Activated CD8-positive, alpha-beta memory T cell treated with anti-CD3 and anti-CD28 coated beads, Interleukin-2, amount 50 U/mL, for 4 hours (primary cell): ENCODE data around the gene GMPPA.

Source experiments
- DNase-seq: peaks from one replicate; pipeline ENCODE4 v3.0.0-alpha.2; 2020

GMPPA gene

DNA sequence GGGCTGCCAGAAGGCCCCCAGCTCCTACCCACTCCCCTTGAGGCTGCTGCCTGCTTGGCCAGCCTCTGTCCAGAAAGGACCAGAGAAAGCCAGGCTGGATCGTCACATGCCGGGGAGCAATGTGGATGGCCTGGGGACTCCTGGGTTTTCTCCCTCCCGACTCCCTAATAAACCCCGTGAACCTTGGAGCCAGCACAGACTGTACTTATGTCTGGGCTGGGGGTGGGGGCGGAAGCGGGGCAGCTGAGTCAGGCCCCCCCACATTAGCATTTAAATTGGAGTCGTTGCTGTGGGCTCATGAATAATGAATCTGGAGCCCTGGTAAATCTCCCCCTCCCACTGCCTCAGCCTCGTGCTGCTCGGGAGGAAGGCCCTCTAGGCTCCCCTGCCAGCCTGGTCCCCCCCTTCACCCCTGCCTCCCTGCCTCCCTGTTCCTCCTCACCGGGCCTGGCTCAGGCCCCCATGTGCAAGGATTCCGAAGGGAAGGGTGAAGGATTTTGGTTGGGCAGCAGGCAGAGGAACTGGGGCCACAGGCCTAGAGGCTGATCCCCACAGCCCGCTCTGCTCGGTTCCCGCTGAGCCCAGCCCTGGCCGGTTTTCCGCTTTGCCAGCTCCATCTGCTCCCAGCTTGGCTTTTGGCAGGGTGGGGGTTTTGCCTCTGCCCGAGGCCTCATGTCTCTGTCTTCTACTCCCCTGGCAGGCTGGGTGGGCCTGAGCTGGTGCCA lies 8.3 kb downstream of the GMPPA start:
- no peak for DNase-seq

DNA sequence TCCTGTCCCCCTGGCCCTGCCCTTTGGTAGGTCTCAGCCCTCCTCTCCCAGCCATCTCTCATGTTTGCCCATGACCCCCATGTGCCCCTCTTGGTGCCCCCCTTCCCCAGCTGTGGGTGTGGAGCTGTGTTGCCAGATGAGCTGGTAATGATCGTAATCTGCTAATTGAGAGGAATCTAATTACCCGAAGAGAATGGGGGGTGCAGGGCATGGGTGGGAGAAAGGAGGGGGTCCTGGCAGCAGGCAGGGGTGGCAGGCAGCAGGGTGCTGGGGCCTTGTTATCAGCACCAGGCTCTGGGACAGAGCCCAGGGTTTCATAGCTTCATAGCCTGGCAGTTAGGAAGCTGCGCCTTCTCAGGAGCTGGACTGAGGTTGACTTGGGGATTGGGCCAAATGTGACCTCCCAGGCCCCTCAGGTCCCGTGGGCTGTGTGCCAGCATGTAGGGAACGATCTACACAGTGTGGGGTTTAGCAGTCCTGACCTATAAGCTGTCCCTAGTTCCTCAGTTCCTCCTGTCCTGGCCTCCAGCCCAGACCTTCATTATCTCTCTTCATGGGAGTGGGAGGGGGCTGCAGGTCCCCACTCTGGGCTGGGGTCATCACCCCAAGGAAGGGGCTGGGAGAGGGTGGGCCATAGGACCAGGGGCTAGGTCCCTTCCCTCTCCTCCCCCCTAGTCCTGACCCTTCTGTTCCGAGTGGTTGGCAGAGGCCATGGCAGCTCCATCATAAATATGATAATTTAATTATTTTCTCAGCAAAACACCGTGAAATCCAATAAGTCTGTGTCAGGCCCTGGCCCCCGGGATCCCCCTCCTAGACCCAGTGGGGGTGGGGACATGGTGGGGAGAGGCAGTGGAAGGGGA lies 9.1 kb downstream of the GMPPA start:
- DNase-seq: no peak

DNA sequence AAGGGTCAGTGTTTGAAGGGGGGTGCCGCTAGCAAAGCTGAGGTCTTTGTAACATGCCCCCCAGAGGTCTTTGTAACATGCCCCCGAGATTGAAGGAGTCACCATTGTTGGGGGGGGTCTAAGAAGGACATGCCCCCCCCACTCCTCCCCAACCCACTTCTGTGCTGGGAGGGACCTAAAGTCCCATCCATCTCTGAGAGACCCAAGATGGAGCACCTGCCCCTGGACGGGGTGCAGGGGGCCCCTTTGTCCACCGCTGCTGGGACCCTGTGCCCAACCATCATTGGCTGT lies 9.7 kb downstream of the GMPPA start:
- DNase-seq: no peak

DNA sequence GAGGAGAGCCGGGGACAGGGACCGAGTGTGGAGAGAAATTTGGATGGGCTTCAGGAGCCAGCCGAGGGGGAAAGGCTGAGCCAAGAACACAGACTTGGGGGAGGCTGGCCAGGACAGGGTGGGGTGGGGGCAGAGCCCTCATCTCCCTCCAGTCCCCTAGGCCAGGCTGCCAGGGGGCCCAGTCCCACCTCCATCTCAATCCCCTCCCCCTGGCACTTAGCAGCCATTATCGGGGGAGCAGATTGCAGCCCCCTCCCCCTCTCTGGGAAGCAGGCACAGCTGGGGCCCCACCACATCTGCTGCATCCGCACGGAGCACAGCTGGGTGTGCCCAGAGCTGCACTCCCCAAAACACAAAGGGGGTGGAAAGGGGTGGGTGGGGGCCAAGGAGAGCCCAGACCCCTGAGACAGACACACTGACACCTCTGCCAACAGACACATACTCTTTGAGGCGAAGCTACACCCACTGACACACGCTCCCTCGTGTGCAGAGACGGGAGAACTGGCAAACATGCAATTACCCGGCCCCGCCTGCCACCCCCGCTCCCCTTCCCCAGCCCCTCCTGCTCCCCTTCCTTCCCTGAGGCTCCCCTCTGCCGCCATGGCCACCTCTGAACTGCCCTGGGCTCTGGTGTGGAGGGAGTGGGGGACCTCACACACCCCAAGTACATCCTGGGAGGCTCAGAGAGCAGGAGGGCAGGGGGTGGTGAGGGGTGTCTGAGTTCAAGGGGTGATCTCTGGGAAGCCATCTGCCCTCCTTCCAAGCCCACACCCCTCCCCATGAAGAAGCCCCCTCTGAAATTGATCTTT lies 10.5 kb downstream of the GMPPA start:
- DNase-seq: no peak

DNA sequence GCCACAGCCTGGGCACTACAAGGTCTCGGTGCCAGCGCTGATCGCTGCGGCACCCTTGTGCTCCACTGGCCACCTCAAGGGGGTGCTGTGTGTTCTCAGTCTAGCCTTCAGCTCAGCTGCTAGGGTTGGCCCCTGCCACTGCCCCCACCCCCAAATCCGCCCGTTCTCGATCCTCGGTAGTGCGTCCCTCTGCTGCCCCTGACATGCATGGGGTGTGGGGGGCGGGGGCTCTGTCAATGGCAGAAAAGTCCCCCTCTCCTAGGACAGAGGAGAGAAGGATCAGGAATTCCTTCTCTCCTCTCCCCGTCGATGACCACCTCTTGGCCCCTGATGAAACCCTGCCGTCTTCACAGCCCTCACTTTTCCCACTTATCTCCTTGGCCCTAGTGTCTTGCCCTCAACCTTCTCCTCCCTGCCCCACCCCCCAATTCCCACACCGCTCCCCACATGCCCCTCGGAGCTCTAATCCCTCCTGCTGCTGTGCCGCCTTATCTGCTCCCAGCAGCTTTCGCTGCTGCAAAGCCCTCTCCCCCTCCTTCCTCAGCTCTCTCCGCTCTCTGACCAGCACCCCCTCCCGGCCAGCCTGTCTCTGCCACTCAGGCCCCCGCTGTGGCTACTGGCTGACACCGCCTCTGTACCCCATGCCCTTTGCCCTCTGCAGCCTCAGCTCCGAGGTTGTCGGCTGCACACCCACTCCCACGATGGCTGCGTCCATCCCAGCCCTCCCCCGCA lies 11.3 kb downstream of the GMPPA start:
- peak; percentile 51 for DNase-seq

DNA sequence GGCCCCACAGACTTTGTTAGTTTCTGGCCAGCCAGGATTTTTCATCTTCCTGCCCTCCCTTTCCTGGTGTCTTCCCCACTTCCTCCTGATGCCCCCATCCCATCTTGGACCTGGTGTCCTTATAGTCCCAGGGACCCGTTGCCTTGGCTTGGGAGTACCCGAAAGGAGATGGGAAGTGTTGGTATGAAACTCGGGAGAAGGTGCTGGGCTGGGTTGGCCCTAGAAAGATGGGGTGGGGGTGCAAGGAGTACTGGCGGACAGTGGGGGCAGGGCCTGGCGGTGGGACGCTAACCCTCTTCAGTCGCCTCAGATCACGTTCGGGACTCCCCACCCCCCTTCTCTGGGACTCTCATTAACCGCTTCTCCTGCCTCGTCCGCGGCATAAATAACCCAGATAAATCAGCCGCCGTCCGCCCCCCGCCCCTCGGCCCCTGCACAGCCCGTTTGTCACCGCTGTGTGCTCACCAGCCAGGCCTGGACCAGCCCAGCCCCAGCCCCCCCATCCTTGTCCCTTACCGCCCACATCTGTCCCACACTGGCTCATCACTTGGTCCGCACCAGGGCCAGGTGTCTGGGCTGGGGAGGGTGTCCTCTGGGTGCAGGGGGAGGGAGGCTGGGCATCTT lies 11.9 kb downstream of the GMPPA start:
- DNase-seq: no peak

DNA sequence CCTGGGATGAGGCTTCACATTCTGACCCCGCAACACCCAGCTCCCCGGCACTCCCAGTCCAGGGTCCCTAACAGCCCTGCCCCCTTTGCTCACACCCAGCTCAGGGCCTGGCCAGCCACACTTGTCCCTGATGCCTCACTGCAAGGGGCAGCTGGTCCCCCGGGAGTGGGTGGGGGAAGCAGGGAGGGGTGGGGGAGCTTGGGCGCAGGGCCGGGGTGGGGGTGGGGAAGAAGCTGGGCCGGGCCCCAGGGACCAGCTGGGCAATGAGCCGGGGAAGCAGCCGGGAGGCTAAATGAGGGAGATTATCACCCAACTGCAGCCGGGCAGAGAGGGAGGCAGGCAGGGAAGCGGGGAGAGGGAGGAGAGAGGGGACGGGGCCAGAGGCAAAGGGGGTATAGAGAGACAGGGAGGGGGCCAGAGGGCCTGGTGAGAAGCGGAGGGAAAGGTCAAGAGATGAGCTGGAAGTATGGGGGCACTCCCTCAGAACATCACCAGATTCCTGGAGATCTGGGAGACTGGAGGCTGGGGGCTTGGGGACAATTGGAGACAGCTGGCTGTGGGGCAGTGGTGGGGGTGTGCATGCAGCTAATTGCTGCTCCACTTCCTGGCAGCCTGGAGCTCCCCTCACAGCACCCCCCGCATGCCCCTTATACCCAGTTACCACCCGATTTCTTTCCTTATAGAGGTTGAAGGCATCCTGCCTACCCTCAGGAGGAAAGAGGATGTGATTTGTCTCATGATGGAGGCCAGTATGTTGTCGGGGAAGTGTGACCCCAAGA lies 13.0 kb downstream of the GMPPA start:
- no peak for DNase-seq

DNA sequence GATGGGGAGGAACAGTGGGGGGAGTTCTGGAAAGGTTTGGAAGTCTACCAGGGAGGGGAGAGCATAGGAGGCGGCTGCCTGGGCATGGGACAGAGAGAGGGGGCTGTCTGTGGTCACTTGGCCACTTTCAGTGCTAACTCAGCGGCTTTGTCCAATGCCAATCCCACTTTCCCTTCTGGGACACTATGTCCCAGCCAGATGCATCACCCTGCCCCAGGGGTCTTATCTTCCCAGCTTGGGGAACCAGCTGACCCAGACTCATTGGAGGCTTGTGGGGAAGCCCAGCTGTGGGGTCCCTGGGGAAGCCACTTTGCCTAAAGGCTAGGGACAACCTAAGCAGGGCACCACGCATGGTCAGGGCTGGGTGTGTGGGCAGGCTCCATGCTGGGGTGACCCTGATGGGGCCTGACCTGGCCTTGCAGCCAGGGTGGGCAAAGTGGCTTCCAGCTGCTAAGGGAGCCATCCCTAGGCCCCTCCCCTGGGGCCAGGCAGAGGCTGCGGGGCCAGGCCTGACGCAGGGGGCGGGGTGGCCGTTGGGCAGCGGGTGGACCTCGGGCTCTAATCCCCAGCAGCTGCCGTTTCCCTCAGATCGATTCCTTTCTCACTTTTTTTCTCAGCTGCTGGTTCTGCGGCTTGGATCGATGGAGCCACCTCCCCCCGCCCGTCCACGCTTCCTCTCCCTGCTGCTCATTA lies 14.0 kb downstream of the GMPPA start:
- DNase-seq: no peak

DNA sequence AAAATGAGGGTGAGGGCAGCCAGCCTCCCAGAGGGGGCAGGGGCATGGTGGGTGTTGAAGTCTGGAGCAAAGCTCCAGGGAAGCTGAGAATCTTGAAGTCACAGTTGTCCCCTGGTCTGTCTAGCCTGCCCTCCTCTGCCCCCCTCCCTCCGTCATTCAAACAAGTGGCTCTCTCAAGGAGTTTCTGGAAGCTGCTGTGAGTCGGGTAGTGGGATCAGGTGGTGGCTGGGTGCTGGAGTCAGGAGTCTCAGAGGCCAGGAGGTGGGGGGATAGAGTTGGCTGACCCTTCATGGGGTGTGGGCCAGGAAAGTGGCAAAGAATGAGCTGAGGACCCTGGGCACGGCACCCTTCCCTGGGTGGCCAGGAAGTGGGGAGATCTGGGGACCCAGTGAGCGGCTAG lies 15.1 kb downstream of the GMPPA start:
- no peak for DNase-seq

DNA sequence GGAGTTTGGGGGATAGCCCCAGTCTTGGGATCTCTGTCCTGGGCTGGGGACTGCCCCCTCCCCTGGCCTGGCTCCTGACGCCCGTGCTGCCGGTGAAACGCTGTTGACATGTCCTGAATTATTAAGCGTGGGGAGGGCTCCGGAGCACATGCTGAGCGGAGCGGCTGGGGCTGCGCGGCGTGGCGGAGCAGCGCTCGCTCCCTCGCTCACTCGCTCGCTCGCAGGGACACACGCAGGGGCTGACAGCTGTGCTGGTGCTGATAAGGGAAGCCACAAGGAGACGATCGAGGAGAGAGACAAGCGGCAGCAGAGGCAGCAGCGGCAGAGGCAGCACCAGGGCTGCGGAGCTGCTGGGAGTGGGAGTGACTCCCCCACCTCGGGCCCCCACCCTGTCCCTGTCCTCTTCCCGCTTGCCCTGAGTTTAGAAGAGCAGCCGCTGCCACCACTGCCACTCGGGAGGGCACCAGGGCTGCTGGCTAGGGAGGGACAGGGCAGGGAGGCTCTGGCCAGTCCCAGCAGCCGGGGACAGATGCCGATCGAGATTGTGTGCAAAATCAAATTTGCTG lies 15.6 kb downstream of the GMPPA start, which contains the start of gene ASIC4:
Gene ASIC4 (plus strand): TSS at position 287 of the 566 bp plus-strand sequence. CDS start 243 bp downstream, at position 530.
- no peak for DNase-seq

DNA sequence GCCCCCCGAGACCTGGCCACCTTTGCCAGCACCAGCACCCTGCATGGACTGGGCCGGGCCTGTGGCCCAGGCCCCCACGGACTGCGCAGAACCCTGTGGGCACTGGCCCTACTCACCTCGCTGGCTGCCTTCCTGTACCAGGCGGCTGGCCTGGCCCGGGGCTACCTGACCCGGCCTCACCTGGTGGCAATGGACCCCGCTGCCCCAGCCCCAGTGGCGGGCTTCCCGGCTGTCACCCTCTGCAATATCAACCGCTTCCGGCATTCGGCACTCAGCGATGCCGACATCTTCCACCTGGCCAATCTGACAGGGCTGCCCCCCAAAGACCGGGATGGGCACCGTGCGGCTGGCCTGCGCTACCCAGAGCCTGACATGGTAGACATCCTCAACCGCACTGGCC lies 16.1 kb downstream of the GMPPA start:
- no peak for DNase-seq

DNA sequence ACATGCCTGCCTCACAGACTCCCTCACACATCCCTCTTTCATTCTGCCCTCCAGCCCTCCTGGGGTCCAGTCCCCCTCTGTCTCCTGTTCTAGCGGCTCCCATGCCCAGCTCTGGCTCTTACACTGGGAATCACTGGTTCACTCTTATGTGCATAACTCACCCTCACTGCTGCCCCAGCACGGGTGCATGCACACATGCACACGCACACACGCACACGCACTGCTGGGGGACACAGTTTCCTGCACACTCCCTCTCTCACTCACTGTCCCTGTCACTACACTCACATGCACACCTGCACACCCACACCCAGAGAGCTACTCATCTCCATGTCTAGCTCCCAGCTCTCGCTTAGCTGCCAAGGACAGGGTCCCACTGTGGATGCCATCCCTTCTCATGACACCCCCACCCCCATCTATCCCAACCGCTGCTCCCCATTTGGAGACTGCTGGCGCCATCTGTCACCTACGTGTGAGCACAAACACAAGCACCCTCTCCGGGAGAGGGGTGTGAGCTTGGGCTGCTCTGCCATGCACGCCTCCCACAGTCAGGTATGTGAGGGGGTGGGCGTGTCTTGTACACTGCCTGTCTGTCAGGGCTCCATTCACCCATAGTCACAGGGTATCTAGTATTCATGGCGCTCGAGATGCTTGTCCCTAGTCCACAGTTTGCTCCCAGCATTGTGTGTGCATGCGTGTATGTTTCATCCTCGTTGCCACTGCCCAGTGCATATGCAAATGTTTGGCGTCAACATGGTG lies 17.4 kb downstream of the GMPPA start:
- DNase-seq: no peak

DNA sequence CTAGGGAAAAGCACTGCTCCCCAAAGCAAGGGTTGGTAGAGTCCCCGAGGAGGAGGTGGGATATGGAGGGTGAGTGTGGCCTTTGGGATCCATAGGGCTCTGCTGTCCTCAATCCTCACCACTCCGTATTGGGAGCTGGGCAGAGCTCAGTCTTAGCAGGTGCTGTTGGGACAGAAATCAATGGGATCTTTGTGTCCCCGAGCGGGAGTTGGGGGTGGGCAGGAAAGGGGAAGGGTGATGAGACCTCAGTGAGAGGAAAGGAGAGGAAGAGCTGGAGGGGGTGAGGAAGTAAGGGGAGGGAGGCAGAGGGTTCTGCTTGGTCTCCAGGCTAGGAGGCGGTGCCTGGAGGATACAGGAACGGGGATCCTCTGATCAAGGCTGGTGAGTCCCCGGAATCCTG lies 18.2 kb downstream of the GMPPA start:
- no peak for DNase-seq

DNA sequence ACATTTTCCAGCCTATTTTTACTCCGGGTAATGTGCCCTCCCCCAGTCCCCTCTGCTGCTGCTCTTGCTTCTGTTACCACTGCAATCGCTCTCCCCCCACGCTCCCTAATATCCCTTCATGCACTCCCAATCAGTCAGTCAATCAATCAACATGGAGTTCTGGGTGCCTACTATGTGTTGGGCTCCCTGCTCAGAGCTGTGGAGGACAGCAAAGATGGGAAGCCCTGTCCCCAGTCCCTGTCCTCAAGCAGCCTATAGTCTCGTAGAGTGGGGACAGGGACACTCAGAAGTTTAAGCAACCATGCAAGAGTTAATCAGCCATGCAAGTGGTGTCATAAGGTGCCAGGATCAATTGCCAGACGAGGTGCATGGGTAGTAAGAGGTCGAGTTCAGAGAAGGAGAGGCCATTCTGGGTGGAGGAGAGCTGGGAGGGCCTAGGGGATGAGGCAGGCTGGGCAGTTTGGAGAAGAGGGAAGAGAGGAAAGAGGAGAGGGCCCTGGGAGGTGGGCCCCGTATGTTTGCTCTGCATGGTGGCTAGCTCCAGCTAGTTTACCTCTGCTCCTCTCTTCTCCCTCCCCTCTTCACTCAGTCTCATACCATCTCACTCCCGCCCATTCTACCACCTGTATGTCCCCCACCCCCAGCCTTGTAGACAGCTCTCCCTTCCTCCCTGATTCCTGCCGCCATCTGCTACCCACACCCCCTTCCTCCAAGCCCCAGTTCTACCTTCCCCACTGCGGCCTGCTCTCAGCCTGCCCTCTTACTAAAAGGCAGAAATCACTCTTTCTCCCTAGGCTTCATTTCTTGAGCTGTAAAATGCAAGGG lies 19.5 kb downstream of the GMPPA start:
- DNase-seq: no peak

DNA sequence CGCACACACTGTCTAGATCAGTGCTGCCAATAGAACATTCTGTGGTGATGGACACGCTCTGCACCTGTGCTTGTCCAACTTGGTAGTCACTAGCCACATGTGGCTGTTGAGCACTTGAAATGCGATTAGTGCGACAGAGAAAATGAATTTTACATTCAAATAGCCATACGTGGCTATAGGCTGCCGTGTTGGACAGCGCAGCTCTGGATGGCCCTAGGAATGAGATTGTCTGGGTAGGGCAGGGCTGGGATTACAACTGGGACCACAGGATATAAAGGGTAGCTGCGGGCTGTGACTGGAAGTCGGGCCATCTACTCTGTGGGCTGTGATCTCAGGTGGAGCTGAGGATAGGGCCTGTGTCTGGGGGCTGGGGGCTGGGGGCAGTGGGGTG lies 20.8 kb downstream of the GMPPA start:
- DNase-seq: no peak

DNA sequence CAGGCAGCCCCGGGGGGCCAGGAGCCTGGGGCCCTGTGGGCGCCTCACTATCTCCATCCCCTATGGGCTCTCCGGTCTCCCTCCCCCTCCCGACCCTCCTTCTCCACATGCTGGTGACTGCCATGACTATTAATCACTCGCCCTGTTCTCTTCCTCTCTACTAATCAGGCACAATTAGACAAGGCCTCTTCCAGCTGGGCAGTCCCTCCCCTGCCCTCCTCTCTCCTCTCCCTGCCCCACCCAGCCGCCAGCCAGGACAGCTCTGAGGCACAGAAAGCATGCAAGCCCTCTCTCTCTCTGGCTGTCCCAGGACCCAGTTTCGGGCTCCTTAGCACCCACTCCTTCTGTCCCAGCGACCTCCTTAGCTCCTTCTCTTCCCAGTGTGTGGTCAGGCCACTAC lies 21.4 kb downstream of the GMPPA start:
- DNase-seq: no peak

DNA sequence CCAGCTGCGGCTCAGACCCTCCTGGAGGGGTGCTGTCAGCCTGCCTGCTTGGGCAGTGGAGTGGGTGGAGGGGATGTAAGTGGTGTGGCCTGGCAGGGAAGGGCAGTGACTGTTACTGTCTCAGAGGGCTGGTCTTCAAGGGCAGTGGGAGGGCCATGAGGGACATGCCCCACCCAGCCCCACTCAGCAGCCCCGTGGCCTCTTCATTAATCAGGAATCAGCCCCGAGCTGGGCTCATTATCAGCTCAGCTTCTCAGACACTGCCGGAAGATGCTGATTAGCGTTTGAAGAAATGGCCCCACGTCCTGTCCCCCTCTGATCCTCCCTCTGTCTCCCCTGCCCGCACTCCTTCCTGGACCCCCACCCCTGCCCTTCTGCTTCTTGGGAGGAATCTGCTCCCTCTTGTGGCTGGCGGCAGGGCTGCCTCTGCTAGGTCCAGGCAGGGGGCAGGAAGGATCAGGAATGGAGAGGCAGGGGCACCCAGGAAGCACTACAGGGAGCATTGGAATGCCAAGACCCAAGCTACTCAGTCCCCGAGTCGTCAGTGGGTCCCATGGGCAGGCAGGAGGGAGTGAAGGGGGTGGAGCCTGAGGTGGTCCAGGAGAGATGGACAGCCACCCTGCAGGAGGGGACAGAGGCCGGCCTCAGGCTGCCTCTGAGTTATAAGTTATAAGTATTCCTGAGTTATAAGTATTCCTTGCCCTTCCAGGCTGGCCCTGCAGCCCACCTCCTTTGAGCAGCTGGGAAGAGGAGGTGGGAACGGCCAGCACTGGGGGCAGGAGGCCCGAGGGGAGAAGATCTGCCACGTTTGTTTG lies 22.6 kb downstream of the GMPPA start:
- DNase-seq: no peak
